HepG2 (cell line): ENCODE results near the gene DLL3. TPM values are rescaled to one million over a fixed set of nuclear protein-coding genes. Genes with fewer than 3 reads are reported as not detected.

Experiments
- CCDC6 ChIP-seq: sonication (generic); formaldehyde crosslinking; IDR thresholded peaks from 2 replicates; pipeline ENCODE4 v1.8.1; 2022; ENCODE audit warnings: mild to moderate bottlenecking, missing genetic modification reagents, moderate library complexity
- GABPA ChIP-seq, 2 experiments: IDR thresholded peaks; 2 replicates each; pipeline ENCODE4 v1.6.1; 2011 to 2016; ENCODE audit warnings: low read depth in 2 of 2, low read length in 1 of 2, missing biosample characterization in 1 of 2, missing genetic modification characterization in 1 of 2
- GATAD2A ChIP-seq: IDR thresholded peaks from 2 replicates; pipeline ENCODE4 v1.6.1; 2016
- GTF2F1 ChIP-seq: fragments of 150-350 bp; IDR thresholded peaks from 2 replicates; pipeline ENCODE4 v1.6.1; 2014; ENCODE audit warnings: low read length
- HDAC1 ChIP-seq: sonication (generic); formaldehyde crosslinking; IDR thresholded peaks from 2 replicates; pipeline ENCODE4 v1.5.1; 2020; ENCODE audit warnings: mild to moderate bottlenecking, missing genetic modification reagents
- HMG20A ChIP-seq: IDR thresholded peaks from 2 replicates; pipeline ENCODE4 v1.6.1; 2016; ENCODE audit warnings: borderline replicate concordance
- KAT8 ChIP-seq: IDR thresholded peaks from 2 replicates; pipeline ENCODE4 v1.6.1; 2016; ENCODE audit warnings: missing genetic modification reagents, missing compliant biosample characterization
- KDM6A ChIP-seq: IDR thresholded peaks from 2 replicates; pipeline ENCODE4 v1.6.1; 2016; ENCODE audit warnings: low read depth
- SALL1 ChIP-seq: sonication (generic); formaldehyde crosslinking; IDR thresholded peaks from 2 replicates; pipeline ENCODE4 v1.8.0; 2022; ENCODE audit warnings: mild to moderate bottlenecking, missing genetic modification reagents
- SAP130 ChIP-seq: IDR thresholded peaks from 2 replicates; pipeline ENCODE4 v1.6.1; 2016; ENCODE audit warnings: low read depth
- SP1 ChIP-seq, 2 experiments: fragments of 450-650 bp in 1 of 2; sonication (generic) in 1 of 2; formaldehyde crosslinking in 1 of 2; IDR thresholded peaks; 2 replicates each; pipeline versions ENCODE4 v1.4.0 to v1.6.1; 2016 to 2020; ENCODE audit warnings: missing genetic modification reagents in 1 of 2
- TBP ChIP-seq: sonication (generic); formaldehyde crosslinking; IDR thresholded peaks from 2 replicates; pipeline ENCODE4 v1.5.0; 2020; ENCODE audit warnings: missing genetic modification reagents
- TMF1 ChIP-seq: sonication (generic); formaldehyde crosslinking; IDR thresholded peaks from 2 replicates; pipeline ENCODE4 v1.8.1; 2022; ENCODE audit warnings: low read depth, missing genetic modification reagents
- ZEB1 ChIP-seq: IDR thresholded peaks from 2 replicates; pipeline ENCODE4 v1.6.1; 2012; ENCODE audit warnings: mild to moderate bottlenecking, low read depth, inconsistent platforms; ENCODE audit not compliant: insufficient replicate concordance
- ZNF205 ChIP-seq: IDR thresholded peaks from 2 replicates; pipeline ENCODE4 v1.6.1; 2018; ENCODE audit warnings: missing biosample characterization, missing genetic modification reagents
- ZNF317 ChIP-seq: sonication (generic); formaldehyde crosslinking; IDR thresholded peaks from 2 replicates; pipeline ENCODE4 v1.5.0; 2020; ENCODE audit warnings: mild to moderate bottlenecking, missing genetic modification reagents
- ZNF569 ChIP-seq: sonication (generic); formaldehyde crosslinking; IDR thresholded peaks from 2 replicates; pipeline ENCODE4 v1.5.0; 2020; ENCODE audit warnings: mild to moderate bottlenecking, missing genetic modification reagents, moderate library complexity, borderline replicate concordance
- ZNF577 ChIP-seq: sonication (generic); formaldehyde crosslinking; IDR thresholded peaks from 2 replicates; pipeline ENCODE4 v1.4.0; 2020; ENCODE audit warnings: mild to moderate bottlenecking, low read depth, missing genetic modification reagents, borderline replicate concordance
- ZNF75D ChIP-seq: sonication (generic); formaldehyde crosslinking; IDR thresholded peaks from 2 replicates; pipeline ENCODE4 v1.8.1; 2023; ENCODE audit warnings: missing genetic modification reagents, mild to moderate bottlenecking, borderline replicate concordance
- ZNF766 ChIP-seq: sonication (generic); formaldehyde crosslinking; IDR thresholded peaks from 2 replicates; pipeline ENCODE4 v1.5.0; 2020; ENCODE audit warnings: missing genetic modification reagents, borderline replicate concordance
- ZNF891 ChIP-seq: sonication (generic); formaldehyde crosslinking; IDR thresholded peaks from 2 replicates; pipeline ENCODE4 v1.5.0; 2020; ENCODE audit warnings: mild to moderate bottlenecking, missing genetic modification reagents
- polyA plus RNA-seq, 8 experiments: library from polyadenylated mRNA; depleted of rRNA in 3 of 8; stranded (reverse) in 7 of 8; unstranded in 1 of 8; fragments of >200 nt; fragmentation: Illumina TruSeq in 4 of 8; extraction: Trizol in 4 of 8; gene quantifications; 2 replicates each; pipeline versions ENCODE4 v1.2.1 to v1.2.3, GENCODE V29; 2011 to 2016; ENCODE audit warnings: low read depth in 4 of 8, missing spikeins in 1 of 8, mixed read lengths in 1 of 8; ENCODE audit not compliant: insufficient read depth in 1 of 8
- total RNA-seq, 5 experiments: library from RNA; depleted of rRNA; stranded (reverse); fragments of >200 nt; fragmentation: Illumina TruSeq; extraction: Trizol; gene quantifications; 2 replicates each; pipeline ENCODE4 v1.2.3, GENCODE V29; 2016; ENCODE audit warnings: low read depth in 1 of 5
- TF ChIP-seq, protein P1 (sequence below): sonication (generic); formaldehyde crosslinking; conservative IDR thresholded peaks from 2 replicates; pipeline ENCODE4 v1.8.0; 2022; ENCODE audit warnings: missing genetic modification reagents
- TF ChIP-seq, protein P2 (sequence below): sonication (generic); formaldehyde crosslinking; IDR thresholded peaks from 2 replicates; pipeline ENCODE4 v1.8.0; 2022; ENCODE audit warnings: mild to moderate bottlenecking, missing genetic modification reagents, moderate library complexity
- TF ChIP-seq, protein P3 (sequence below): sonication (generic); formaldehyde crosslinking; IDR thresholded peaks from 2 replicates; pipeline ENCODE4 v1.4.0; 2020; ENCODE audit warnings: missing genetic modification reagents, borderline replicate concordance

DLL3 gene
- total and polyA plus RNA-seq, 2 of the 13 experiments (the other 11 are each of a cell fraction or from before 2014, with no cell fraction given) = 0.35 to 0.55 TPM

DNA sequence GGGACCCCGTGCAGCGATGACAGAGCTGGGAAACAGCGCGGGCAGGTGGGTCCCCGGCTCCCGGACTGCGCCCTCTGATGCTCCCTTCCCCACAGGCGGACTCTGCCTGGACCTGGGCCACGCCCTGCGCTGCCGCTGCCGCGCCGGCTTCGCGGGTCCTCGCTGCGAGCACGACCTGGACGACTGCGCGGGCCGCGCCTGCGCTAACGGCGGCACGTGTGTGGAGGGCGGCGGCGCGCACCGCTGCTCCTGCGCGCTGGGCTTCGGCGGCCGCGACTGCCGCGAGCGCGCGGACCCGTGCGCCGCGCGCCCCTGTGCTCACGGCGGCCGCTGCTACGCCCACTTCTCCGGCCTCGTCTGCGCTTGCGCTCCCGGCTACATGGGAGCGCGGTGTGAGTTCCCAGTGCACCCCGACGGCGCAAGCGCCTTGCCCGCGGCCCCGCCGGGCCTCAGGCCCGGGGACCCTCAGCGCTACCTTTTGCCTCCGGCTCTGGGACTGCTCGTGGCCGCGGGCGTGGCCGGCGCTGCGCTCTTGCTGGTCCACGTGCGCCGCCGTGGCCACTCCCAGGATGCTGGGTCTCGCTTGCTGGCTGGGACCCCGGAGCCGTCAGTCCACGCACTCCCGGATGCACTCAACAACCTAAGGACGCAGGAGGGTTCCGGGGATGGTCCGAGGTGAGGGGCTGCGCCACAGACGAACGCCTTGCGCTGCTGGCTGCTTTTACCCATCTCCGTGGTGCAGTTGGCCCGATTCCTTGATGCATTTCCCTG, 8.4 kb downstream of the DLL3 start (continued):
- TF ChIP-seq, protein P1, sequence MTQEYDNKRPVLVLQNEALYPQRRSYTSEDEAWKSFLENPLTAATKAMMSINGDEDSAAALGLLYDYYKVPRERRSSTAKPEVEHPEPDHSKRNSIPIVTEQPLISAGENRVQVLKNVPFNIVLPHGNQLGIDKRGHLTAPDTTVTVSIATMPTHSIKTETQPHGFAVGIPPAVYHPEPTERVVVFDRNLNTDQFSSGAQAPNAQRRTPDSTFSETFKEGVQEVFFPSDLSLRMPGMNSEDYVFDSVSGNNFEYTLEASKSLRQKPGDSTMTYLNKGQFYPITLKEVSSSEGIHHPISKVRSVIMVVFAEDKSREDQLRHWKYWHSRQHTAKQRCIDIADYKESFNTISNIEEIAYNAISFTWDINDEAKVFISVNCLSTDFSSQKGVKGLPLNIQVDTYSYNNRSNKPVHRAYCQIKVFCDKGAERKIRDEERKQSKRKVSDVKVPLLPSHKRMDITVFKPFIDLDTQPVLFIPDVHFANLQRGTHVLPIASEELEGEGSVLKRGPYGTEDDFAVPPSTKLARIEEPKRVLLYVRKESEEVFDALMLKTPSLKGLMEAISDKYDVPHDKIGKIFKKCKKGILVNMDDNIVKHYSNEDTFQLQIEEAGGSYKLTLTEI (CRISPR knock-in tag) = no peak; the same call in 1 of the 2 replicates
- TF ChIP-seq ZNF317 (CRISPR knock-in tag) (no peak), ZNF569 (CRISPR knock-in tag) (no peak), ZNF891 (CRISPR knock-in tag) (peak; percentile 62; the same call in 1 of the 2 replicates), ZNF577 (CRISPR knock-in tag) (0 out of 2 replicates have a peak, but pooled peaks have one; percentile 72), HMG20A (CRISPR knock-in tag) (no peak), CCDC6 (peak; percentile 99), ZNF205 (CRISPR knock-in tag) (peak; percentile 42; the same call in 1 of the 2 replicates), HDAC1 (peak; percentile 31; the same call in 1 of the 2 replicates), GTF2F1 (no peak), GABPA (IDR thresholded peaks at IDR 0.05; ENCODE audit: low read depth, low read length) (no peak), GABPA (CRISPR knock-in tag; IDR thresholded peaks at IDR 0.05; ENCODE audit: low read depth) (no peak), KDM6A (CRISPR knock-in tag) (no peak), SP1 (IDR thresholded peaks at IDR 0.05) (no peak), SP1 (CRISPR knock-in tag; IDR thresholded peaks at IDR 0.05) (no peak), SAP130 (CRISPR knock-in tag) (peak; percentile 27; the same call in 1 of the 2 replicates), ZNF75D (CRISPR knock-in tag) (no peak), ZEB1 (no peak), TMF1 (peak; percentile 99), TBP (no peak), ZNF766 (peak; percentile 98), SALL1 (peak; percentile 85), KAT8 (CRISPR knock-in tag) (peak; percentile 39; the same call in 1 of the 2 replicates), GATAD2A (CRISPR knock-in tag) (no peak)
- TF ChIP-seq, protein P2, sequence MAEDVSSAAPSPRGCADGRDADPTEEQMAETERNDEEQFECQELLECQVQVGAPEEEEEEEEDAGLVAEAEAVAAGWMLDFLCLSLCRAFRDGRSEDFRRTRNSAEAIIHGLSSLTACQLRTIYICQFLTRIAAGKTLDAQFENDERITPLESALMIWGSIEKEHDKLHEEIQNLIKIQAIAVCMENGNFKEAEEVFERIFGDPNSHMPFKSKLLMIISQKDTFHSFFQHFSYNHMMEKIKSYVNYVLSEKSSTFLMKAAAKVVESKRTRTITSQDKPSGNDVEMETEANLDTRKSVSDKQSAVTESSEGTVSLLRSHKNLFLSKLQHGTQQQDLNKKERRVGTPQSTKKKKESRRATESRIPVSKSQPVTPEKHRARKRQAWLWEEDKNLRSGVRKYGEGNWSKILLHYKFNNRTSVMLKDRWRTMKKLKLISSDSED (CRISPR knock-in tag) = no peak
- TF ChIP-seq, protein P3, sequence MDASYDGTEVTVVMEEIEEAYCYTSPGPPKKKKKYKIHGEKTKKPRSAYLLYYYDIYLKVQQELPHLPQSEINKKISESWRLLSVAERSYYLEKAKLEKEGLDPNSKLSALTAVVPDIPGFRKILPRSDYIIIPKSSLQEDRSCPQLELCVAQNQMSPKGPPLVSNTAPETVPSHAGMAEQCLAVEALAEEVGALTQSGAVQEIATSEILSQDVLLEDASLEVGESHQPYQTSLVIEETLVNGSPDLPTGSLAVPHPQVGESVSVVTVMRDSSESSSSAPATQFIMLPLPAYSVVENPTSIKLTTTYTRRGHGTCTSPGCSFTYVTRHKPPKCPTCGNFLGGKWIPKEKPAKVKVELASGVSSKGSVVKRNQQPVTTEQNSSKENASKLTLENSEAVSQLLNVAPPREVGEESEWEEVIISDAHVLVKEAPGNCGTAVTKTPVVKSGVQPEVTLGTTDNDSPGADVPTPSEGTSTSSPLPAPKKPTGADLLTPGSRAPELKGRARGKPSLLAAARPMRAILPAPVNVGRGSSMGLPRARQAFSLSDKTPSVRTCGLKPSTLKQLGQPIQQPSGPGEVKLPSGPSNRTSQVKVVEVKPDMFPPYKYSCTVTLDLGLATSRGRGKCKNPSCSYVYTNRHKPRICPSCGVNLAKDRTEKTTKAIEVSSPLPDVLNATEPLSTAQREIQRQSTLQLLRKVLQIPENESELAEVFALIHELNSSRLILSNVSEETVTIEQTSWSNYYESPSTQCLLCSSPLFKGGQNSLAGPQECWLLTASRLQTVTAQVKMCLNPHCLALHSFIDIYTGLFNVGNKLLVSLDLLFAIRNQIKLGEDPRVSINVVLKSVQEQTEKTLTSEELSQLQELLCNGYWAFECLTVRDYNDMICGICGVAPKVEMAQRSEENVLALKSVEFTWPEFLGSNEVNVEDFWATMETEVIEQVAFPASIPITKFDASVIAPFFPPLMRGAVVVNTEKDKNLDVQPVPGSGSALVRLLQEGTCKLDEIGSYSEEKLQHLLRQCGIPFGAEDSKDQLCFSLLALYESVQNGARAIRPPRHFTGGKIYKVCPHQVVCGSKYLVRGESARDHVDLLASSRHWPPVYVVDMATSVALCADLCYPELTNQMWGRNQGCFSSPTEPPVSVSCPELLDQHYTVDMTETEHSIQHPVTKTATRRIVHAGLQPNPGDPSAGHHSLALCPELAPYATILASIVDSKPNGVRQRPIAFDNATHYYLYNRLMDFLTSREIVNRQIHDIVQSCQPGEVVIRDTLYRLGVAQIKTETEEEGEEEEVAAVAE = no peak
